IPS-15b (cell line): ENCODE results near the gene GHRHR.

Experiments used
- H3K27me3 ChIP-seq: one replicate; pipeline ENCODE4 v1.6.1; 2013; ENCODE audit warnings: low read length; ENCODE audit not compliant: control insufficient read depth, insufficient read depth
- H3K36me3 ChIP-seq: one replicate; pipeline ENCODE4 v1.6.1; 2013; ENCODE audit warnings: low read length; ENCODE audit not compliant: control insufficient read depth, insufficient read depth
- H3K4me1 ChIP-seq: one replicate; pipeline ENCODE4 v1.6.1; 2013; ENCODE audit warnings: mild to moderate bottlenecking, low read length; ENCODE audit not compliant: control insufficient read depth, insufficient read depth
- H3K4me3 ChIP-seq: one replicate; pipeline ENCODE4 v1.5.1; 2013; ENCODE audit warnings: low read depth, low read length
- H3K9ac ChIP-seq: one replicate; pipeline ENCODE4 v1.6.1; 2013; ENCODE audit warnings: low read depth, mild to moderate bottlenecking, low read length
- H3K9me3 ChIP-seq: one replicate; pipeline ENCODE4 v1.6.1; 2013; ENCODE audit warnings: mild to moderate bottlenecking, low read length; ENCODE audit not compliant: control insufficient read depth, insufficient read depth

GHRHR gene

DNA sequence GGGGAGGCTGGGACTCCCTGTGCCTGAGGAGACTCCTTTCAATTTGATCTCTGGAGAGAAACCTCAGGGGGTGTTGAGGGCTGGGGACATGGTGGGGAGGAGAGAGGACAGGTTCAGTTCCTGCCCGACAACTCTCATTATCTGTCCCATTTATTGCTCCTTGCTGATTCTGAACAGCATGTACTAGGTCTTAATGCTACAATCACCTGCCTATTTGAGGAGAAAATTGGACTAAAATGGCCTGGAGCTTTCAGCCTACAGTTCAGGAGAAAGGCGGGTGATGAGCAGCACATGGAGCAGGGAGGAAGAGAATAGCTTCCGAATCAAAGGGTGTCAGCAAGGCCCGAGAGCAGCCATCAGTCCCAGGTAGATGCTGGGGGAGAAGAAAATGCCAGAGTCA is 58.4 kb downstream of the GHRHR start:
- no peaks in the 10 kb centered on the region for H3K36me3 ChIP-seq
- H3K27me3 ChIP-seq: no peaks in the 10 kb centered on the region
- H3K4me3 ChIP-seq: no peak overlapping the region
- no peaks in the 10 kb centered on the region for H3K9me3 ChIP-seq
- peaks cover 11% of the 10 kb centered on the region for H3K4me1 ChIP-seq
- H3K9ac ChIP-seq: no peak overlapping the region

DNA sequence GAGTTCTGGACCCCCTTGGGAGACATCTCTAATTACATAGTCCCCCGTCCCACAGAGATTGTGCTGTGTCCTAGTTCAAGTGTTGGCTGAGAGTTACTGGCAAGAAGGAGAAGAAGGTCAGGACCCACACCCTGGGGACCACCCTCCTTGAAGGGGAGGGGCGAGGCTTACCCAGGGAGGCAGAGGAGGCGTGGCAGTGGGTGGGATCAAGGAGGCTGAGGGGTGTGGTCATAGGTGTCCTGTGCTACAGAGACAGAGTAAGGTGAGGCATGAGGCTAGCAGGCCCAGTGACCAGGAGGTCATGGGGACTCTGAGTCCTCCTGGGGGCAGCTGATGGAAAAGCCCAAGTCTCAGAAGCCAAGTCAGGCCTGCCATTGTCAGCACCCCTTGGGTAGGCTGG is 59.0 kb downstream of the GHRHR start:
- Histone ChIP-seq H3K27me3 (no peaks in the 10 kb centered on the region), H3K4me1 (peaks cover 8% of the 10 kb centered on the region), H3K9ac (no peak overlapping the region), H3K36me3 (no peaks in the 10 kb centered on the region), H3K9me3 (no peaks in the 10 kb centered on the region), H3K4me3 (no peak overlapping the region)

GRCh38 chr7:31023877-31024276 is 60.1 kb downstream of the GHRHR start:
- Histone ChIP-seq H3K9ac (no peak overlapping the region), H3K4me1 (peaks cover 8% of the 10 kb centered on the region), H3K4me3 (no peak overlapping the region), H3K9me3 (no peaks in the 10 kb centered on the region), H3K36me3 (no peaks in the 10 kb centered on the region), H3K27me3 (no peaks in the 10 kb centered on the region)

DNA sequence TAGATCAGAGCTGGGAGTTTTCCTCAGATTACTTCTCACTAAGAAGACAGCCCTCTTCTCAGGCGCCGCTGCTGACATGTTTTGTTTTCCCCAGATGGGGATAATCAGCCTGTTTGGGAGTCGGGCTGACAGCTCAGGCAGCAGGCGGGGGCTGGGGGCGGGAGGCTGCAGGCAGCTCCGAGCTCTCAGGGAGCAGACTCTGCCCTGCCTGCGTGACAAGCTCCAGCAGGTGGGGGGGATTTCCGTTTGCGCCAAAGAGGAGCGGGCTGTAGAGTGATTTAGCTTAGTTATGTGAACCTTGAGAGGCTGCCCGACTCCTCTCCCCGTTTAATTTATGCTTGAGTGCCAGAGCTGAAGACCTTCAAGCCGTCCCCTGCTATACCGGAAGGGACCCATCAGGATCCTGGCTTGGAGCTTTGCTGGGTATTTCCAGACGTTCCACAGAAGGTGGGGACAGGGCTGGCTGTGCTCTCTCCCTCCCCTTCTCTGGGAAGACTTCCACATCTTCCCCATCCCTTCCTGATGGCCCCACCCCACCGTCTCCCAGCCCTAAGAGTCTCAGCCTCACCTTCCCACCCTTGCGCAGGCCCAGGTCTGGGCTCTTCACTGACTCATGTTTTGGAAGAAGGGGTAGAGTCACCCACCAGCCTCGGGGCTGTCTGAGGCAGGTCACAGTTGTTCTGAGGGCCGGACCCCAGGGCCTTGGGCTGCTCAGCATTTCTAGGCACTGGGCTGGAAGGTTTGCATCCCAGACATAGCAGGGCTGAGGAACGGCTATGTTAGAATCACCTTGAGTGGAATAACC is 63.6 kb downstream of the GHRHR start:
- H3K4me1 ChIP-seq: no peaks in the 10 kb centered on the region
- H3K36me3 ChIP-seq: no peaks in the 10 kb centered on the region
- no peaks in the 10 kb centered on the region for H3K27me3 ChIP-seq
- H3K9ac ChIP-seq: no peak overlapping the region
- H3K4me3 ChIP-seq: no peak overlapping the region
- H3K9me3 ChIP-seq: no peaks in the 10 kb centered on the region

- Histone ChIP-seq H3K4me1 (no peaks in the 10 kb centered on the region), H3K36me3 (peaks cover 2% of the 10 kb centered on the region), H3K9ac (no peak overlapping the region), H3K9me3 (no peaks in the 10 kb centered on the region), H3K4me3 (no peak overlapping the region), H3K27me3 (no peaks in the 10 kb centered on the region)
Measured at GRCh38 chr7:31028006-31028405, 64.3 kb downstream of the GHRHR start.

GRCh38 chr7:31028417-31028992 is 64.8 kb downstream of the GHRHR start:
- H3K36me3 ChIP-seq: peaks cover 2% of the 10 kb centered on the region
- no peaks in the 10 kb centered on the region for H3K4me1 ChIP-seq
- no peaks in the 10 kb centered on the region for H3K9me3 ChIP-seq
- H3K4me3 ChIP-seq: no peak overlapping the region
- H3K9ac ChIP-seq: no peak overlapping the region
- H3K27me3 ChIP-seq: no peaks in the 10 kb centered on the region
